ENCODE results near the gene LRRC3.

- TF ChIP-seq POLR2A (IDR thresholded peaks at IDR 0.05; ENCODE audit: low read depth, low read length) = no peak
- peak; percentile 39 for TF ChIP-seq SMC3 (IDR thresholded peaks at IDR 0.05; ENCODE audit: low read depth, low read length)
- peak; percentile 52 for TF ChIP-seq CTCF (conservative IDR thresholded peaks at IDR 0.05; ENCODE audit: low read depth, low read length)
- no peak for TF ChIP-seq RCOR1 (IDR thresholded peaks at IDR 0.05; ENCODE audit: insufficient replicate concordance, low read length)
- TF ChIP-seq RAD21 (IDR thresholded peaks at IDR 0.05; ENCODE audit: low read length) = peak; percentile 52
- TF ChIP-seq USF2 (IDR thresholded peaks at IDR 0.05; ENCODE audit: low read depth, low read length) = no peak
- no peak for TF ChIP-seq MXI1 (IDR thresholded peaks at IDR 0.05; ENCODE audit: borderline replicate concordance, low read depth, low read length)
- TF ChIP-seq NFE2L2 (IDR thresholded peaks at IDR 0.05; ENCODE audit: low read depth, low read length) = no peak
- TF ChIP-seq BHLHE40 (IDR thresholded peaks at IDR 0.05; ENCODE audit: low read depth, low read length) = no peak
- TF ChIP-seq FOS (IDR thresholded peaks at IDR 0.05; ENCODE audit: low read depth, low read length) = no peak
- TF ChIP-seq CHD1 (IDR thresholded peaks at IDR 0.05; ENCODE audit: low read depth, low read length) = no peak
These were observed 55.4 kb downstream of the LRRC3 start for GRCh38 chr21:44510508-44511218.

Data from IMR-90 (cell line).